ENCODE measurements around the gene KRTAP1-1.
"Not testable (repeated sequence)": the region's sequence is repeated elsewhere in the genome, so short reads cannot be mapped to it uniquely, and the experiment has no call there.

KRTAP1-1 gene

DNA sequence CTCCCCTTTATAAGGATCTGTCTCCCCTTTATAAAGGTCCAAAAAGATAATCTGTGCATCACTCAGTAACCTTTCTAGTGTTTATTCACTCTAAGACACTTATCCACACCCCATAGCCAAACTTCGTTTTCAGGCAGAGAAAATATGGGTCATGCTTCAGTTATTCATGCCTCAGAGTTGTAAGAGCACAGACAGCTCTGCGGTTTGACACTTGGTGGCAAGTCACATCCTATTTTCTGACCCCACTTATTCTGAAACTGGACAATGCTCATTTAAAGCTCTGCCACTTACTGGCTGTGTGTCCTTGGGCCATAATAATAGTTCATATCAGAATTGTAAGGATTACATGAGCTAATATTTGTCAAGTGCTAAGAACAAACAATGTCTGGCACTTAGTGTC lies 7.9 kb upstream of the KRTAP1-1 start:
- H3K4me3 ChIP-seq (ENCODE audit: low read length), result no peak overlapping the region
- H3K36me3 ChIP-seq (ENCODE audit: control insufficient read depth, insufficient read depth, low read length), result no peaks in the 10 kb centered on the region
- no peaks in the 10 kb centered on the region for H3K9me3 ChIP-seq (ENCODE audit: control insufficient read depth, low read length)
- H3K9ac ChIP-seq (ENCODE audit: low read length), result no peak overlapping the region
- H3K4me1 ChIP-seq (ENCODE audit: control insufficient read depth, insufficient read depth, low read length), result no peaks in the 10 kb centered on the region
- peaks cover 13% of the 10 kb centered on the region for H3K27me3 ChIP-seq (ENCODE audit: control insufficient read depth, insufficient read depth, low read length)

DNA sequence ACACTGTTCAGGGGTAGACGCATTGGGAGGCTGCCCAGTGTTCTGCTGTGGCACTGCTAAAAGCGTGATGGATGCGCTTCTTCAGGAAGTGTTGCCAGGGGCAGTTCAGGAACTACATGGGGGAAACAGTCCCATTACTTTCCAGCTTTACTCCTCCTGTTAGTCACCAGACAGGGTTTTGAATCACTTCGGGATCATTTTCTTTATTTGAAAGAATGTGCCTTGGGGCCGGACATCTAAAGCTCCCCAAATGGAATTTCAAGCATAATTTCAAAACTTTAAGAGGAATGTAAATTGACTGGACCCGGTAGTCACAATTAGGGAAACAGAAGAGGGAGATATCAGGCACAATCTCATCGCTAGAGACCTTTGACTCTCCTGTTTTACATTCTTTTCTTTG lies 7.2 kb upstream of the KRTAP1-1 start:
- no peaks in the 10 kb centered on the region for H3K36me3 ChIP-seq (ENCODE audit: control insufficient read depth, insufficient read depth, low read length)
- no peak overlapping the region for H3K9ac ChIP-seq (ENCODE audit: low read length)
- H3K4me3 ChIP-seq (ENCODE audit: low read length), result no peak overlapping the region
- H3K27me3 ChIP-seq (ENCODE audit: control insufficient read depth, insufficient read depth, low read length), result peaks cover 13% of the 10 kb centered on the region
- no peaks in the 10 kb centered on the region for H3K4me1 ChIP-seq (ENCODE audit: control insufficient read depth, insufficient read depth, low read length)
- no peaks in the 10 kb centered on the region for H3K9me3 ChIP-seq (ENCODE audit: control insufficient read depth, low read length)

DNA sequence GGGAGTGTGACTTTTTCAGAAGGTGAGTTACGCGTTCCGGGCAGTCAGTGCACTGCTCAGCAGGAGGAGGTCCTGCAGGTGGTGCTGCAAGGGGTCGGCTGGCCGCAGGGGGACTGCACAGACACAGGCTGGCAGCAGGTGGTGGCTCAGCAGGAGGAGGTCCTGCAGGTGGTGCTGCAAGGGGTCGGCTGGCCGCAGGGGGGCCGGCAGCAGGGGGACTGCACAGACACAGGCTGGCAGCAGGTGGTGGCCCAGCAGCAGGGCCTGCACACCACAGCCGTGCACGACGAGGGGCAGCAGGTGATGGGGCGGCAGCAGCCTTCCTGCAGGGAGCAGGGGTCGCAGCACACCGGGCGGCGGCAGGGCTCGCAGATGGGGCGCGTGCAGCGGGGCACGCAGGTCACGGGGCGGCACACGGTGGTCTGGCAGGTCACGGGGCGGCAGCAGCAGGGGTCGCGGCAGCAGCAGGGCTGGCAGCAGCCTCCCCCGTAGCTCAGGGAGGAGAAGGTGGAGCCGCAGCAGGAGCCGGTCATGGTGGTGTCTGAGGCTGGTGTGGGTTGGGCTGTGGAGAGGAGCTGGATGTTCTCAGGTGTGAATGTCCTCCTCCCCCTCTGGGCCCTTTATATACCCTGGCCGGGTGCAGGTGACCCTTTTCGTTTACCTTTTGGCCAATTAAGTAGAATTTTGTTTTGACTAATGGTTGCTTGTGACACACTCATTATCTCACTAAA lies 5.7 kb upstream of the KRTAP1-1 start, which contains the start of gene KRTAP2-1:
Gene KRTAP2-1, minus strand, starts transcription at position 582 of the 731 bp plus-strand sequence. Its CDS starts 49 bp downstream, at position 533.
- peaks cover 13% of the 10 kb centered on the region for H3K27me3 ChIP-seq (ENCODE audit: control insufficient read depth, insufficient read depth, low read length)
- H3K4me3 ChIP-seq (ENCODE audit: low read length); H3K4me1 ChIP-seq (ENCODE audit: control insufficient read depth, insufficient read depth, low read length); H3K9ac ChIP-seq (ENCODE audit: low read length); H3K9me3 ChIP-seq (ENCODE audit: control insufficient read depth, low read length); H3K36me3 ChIP-seq (ENCODE audit: control insufficient read depth, insufficient read depth, low read length): not testable (repeated sequence)

DNA sequence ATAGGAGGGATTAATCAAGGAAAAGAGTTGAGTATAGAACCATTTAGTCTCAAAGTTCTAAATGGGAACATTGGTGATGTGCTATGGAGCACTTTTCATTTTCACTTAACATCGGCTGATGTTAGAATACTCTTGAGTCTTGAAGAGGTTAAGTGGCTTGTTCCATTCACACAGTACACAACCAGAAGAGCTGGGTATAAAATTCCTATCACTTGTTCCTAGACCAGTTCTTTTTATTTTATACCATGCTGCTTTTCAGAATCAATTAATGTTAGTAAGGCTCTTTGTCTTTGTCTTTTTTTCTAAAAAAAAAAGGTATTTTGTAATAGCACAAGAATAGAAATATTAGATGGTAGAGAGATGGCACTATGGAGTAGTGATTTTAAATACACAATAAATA lies 1.7 kb upstream of the KRTAP1-1 start:
- no peaks in the 10 kb centered on the region for H3K4me1 ChIP-seq (ENCODE audit: control insufficient read depth, insufficient read depth, low read length)
- H3K27me3 ChIP-seq (ENCODE audit: control insufficient read depth, insufficient read depth, low read length), result peaks cover 5% of the 10 kb centered on the region
- H3K9me3 ChIP-seq (ENCODE audit: control insufficient read depth, low read length), result no peaks in the 10 kb centered on the region

DNA sequence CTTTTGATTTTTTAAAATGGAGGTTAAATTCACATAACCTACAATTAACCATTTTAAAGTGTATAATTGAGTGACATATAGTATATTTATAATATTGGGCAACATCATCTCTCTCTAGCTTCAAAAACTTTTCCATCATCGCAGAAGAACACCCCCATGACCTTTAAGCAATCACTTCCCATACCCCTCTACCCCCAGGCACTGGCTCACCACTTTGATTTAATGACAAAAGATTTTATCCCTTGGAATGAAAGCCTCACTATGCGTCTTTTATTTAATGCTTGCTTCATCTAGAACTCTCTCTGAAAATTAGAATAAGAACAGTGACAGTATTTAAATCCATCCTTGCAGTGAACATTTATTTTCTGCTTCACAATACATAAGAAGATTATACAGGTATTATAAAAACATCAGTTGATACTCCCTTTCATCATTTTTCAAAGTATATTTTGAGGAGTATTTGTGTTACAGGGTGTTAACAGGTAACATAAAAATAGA lies 3.3 kb downstream of the KRTAP1-1 start:
- Histone ChIP-seq H3K36me3 (ENCODE audit: control insufficient read depth, insufficient read depth, low read length) (no peaks in the 10 kb centered on the region), H3K9ac (ENCODE audit: low read length) (no peak overlapping the region), H3K4me1 (ENCODE audit: control insufficient read depth, insufficient read depth, low read length) (no peaks in the 10 kb centered on the region), H3K9me3 (ENCODE audit: control insufficient read depth, low read length) (no peaks in the 10 kb centered on the region), H3K27me3 (ENCODE audit: control insufficient read depth, insufficient read depth, low read length) (peaks cover 2% of the 10 kb centered on the region), H3K4me3 (ENCODE audit: low read length) (no peak overlapping the region)

More for the DNA sequence above, 1.7 kb upstream of the KRTAP1-1 start:
- Histone ChIP-seq H3K9ac (ENCODE audit: low read length) (no peak overlapping the region), H3K36me3 (ENCODE audit: control insufficient read depth, insufficient read depth, low read length) (no peaks in the 10 kb centered on the region), H3K4me3 (ENCODE audit: low read length) (no peak overlapping the region)

DNA sequence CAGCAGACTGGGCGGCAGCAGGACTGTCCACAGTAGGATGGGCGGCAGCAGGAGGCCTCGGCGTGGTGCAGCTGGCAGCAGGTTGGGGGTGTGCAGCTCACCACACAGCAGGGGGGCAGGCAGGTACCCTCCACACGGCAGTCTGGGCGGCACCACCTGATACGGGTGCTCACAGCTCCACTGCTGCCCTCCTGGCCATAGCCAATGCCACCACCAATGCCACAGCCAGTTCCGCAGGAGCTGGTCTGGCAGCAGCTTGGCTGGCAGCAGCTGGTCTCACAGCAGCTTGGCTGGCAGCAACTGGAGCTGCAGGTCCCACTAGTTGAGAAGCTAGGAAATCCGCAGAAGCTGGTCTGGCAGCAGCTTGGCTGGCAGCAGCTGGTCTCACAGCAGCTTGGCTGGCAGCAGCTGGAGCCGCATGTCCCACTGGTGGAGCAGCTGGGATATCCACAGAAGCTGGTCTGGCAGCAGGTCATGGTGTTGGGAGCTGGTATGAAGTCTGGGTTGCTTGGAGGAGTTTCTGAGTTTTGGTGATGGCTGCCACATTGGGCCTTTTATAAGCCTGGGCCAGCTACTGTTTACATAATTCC lies 6.8 kb downstream of the KRTAP1-1 start, which contains the start of gene KRTAP1-3:
Gene KRTAP1-3, minus strand, starts transcription at position 529 of the 590 bp plus-strand sequence. Its CDS starts 53 bp downstream, at position 476.
- not testable (repeated sequence) for H3K4me1 ChIP-seq (ENCODE audit: control insufficient read depth, insufficient read depth, low read length); H3K4me3 ChIP-seq (ENCODE audit: low read length); H3K9ac ChIP-seq (ENCODE audit: low read length); H3K27me3 ChIP-seq (ENCODE audit: control insufficient read depth, insufficient read depth, low read length); H3K9me3 ChIP-seq (ENCODE audit: control insufficient read depth, low read length); H3K36me3 ChIP-seq (ENCODE audit: control insufficient read depth, insufficient read depth, low read length)

DNA sequence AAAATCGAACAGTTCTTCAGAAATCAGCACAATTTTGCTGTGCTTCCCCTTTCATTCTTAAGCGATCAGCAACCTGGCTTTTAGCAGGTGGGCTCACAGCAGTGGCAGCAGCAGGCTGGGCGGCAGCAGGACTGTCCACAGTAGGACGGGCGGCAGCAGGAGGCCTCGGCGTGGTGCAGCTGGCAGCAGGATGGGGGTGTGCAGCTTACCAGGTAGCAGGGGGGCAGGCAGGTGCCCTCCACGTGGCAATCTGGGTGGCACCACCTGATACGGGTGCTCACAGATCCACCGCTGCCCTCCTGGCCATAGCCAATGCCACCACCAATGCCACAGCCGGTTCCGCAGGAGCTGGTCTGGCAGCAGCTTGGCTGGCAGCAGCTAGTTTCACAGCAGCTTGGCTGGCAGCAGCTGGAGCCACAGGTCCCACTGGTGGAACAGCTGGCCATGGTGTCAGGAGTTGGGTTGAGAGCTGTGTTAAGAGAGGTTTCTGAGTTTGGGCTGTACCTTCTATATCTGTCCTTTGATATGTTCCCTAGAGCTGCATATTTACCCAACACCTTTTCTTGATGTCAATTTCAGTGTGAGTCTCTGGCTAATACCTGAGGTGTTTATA lies 11.5 kb downstream of the KRTAP1-1 start, which contains the start of gene KRTAP1-4:
Gene KRTAP1-4, minus strand, starts transcription at position 563 of the 613 bp plus-strand sequence. Its CDS starts 117 bp downstream, at position 446.
- Histone ChIP-seq H3K4me3 (ENCODE audit: low read length) (no peak within 1 kb of the TSS), H3K27me3 (ENCODE audit: control insufficient read depth, insufficient read depth, low read length) (no peaks in the 10 kb centered on the region)

DNA sequence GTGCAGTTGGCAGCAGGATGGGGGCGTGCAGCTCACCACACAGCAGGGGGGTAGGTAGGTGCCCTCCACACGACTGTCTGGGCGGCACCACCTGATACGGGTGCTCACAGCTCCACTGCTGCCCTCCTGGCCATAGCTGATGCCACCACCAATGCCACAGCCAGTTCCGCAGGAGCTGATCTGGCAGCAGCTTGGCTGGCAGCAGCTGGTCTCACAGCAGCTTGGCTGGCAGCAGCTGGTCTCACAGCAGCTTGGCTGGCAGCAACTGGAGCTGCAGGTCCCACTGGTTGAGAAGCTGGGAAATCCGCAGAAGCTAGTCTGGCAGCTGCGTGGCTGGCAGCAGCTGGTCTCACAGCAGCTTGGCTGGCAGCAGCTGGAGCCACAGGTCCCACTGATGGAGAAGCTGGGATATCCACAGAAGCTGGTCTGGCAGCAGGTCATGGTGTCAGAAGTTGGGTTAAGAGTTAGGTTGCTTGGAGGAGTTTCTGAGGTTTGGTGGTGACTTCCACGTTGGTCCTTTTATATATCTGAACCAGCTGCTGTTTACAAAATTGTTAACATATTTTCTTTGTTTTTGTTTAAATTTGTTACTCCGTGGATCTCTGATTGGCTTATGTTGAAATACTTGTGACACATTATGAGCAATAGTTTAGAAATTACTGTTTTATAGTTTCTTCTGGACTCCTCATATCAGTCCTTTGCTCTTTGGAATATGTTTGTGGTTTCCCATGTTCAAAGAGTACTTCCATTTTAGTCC lies 14.4 kb downstream of the KRTAP1-1 start, which contains the start of gene KRTAP1-5:
Gene KRTAP1-5, minus strand, starts transcription at position 494 of the 757 bp plus-strand sequence. Its CDS starts 53 bp downstream, at position 441.
- Histone ChIP-seq H3K9ac (ENCODE audit: low read length) (no peak within 1 kb of the TSS), H3K4me1 (ENCODE audit: control insufficient read depth, insufficient read depth, low read length) (no peaks in the 10 kb centered on the region), H3K27me3 (ENCODE audit: control insufficient read depth, insufficient read depth, low read length) (no peaks in the 10 kb centered on the region), H3K36me3 (ENCODE audit: control insufficient read depth, insufficient read depth, low read length) (no peaks in the 10 kb centered on the region), H3K4me3 (ENCODE audit: low read length) (no peak within 1 kb of the TSS), H3K9me3 (ENCODE audit: control insufficient read depth, low read length) (no peaks in the 10 kb centered on the region)

More for the DNA sequence above, 11.5 kb downstream of the KRTAP1-1 start, which contains the start of gene KRTAP1-4:
- Histone ChIP-seq H3K36me3 (ENCODE audit: control insufficient read depth, insufficient read depth, low read length) (no peaks in the 10 kb centered on the region), H3K4me1 (ENCODE audit: control insufficient read depth, insufficient read depth, low read length) (no peaks in the 10 kb centered on the region), H3K9me3 (ENCODE audit: control insufficient read depth, low read length) (no peaks in the 10 kb centered on the region), H3K9ac (ENCODE audit: low read length) (no peak within 1 kb of the TSS)

DNA sequence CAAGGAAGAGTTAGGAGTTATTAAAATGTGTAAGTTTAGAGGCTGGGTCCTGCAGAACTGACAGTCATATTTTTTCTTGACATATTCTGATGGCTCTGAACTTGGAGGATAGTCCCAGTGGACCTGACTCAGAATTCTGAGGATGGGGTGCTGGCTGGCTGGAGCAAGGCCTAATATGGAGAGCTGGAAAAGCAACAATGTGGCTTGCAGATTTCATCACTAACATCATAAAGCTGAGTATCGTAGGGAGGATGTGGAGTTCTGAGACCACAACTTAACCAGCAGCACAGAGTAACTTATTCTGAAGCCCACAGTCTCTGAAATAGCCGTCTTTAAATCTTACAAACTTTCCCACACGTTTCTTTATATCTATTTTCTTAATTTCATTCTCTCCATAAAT lies 16.6 kb downstream of the KRTAP1-1 start:
- no peak overlapping the region for H3K4me3 ChIP-seq (ENCODE audit: low read length)
- no peaks in the 10 kb centered on the region for H3K36me3 ChIP-seq (ENCODE audit: control insufficient read depth, insufficient read depth, low read length)
- H3K9ac ChIP-seq (ENCODE audit: low read length), result no peak overlapping the region
- no peaks in the 10 kb centered on the region for H3K27me3 ChIP-seq (ENCODE audit: control insufficient read depth, insufficient read depth, low read length)
- H3K9me3 ChIP-seq (ENCODE audit: control insufficient read depth, low read length), result no peaks in the 10 kb centered on the region
- no peaks in the 10 kb centered on the region for H3K4me1 ChIP-seq (ENCODE audit: control insufficient read depth, insufficient read depth, low read length)

DNA sequence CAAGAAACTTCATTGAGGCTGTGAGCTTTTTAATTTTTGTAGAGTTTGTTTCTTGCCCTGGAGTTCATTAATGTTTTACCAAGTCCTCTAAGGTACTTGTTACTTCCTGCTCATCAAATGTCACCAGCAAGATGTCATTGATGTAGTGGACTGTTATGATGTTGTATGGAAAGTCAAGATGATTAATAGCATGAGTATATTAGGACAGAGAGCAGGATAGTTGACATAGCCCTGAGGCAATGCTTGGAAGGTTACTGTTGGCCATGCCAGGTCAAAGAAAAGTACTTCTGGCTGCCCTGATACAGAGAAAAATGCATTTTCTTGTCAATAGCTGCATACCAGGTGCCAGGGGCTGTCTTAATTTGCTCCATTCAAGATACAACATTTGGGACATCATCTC lies 20.9 kb downstream of the KRTAP1-1 start:
- Histone ChIP-seq H3K4me3 (ENCODE audit: low read length) (no peak overlapping the region), H3K9me3 (ENCODE audit: control insufficient read depth, low read length) (no peaks in the 10 kb centered on the region), H3K36me3 (ENCODE audit: control insufficient read depth, insufficient read depth, low read length) (no peaks in the 10 kb centered on the region), H3K9ac (ENCODE audit: low read length) (no peak overlapping the region), H3K4me1 (ENCODE audit: control insufficient read depth, insufficient read depth, low read length) (no peaks in the 10 kb centered on the region), H3K27me3 (ENCODE audit: control insufficient read depth, insufficient read depth, low read length) (no peaks in the 10 kb centered on the region)

DNA sequence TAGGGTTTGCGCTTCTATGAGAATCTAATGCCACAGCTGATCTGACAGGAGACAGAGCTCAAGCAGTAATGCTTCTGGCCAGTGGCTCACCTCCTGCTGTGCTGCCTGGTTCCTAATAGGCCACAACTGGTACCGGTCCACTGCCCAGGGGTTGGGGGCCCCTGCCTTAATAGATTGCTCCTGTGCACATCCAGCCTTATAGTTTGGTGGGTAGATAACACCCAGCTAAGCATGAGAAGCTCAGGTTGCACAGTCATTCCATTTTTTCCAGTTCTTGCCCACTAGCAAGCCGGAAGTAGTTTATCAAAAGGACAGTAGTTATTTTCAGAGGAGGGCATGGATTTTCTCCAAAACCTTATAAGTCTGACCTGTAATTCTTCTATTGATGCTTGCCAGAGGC lies 21.8 kb downstream of the KRTAP1-1 start:
- Histone ChIP-seq H3K9me3 (ENCODE audit: control insufficient read depth, low read length) (no peaks in the 10 kb centered on the region), H3K9ac (ENCODE audit: low read length) (no peak overlapping the region), H3K4me1 (ENCODE audit: control insufficient read depth, insufficient read depth, low read length) (no peaks in the 10 kb centered on the region), H3K4me3 (ENCODE audit: low read length) (no peak overlapping the region), H3K27me3 (ENCODE audit: control insufficient read depth, insufficient read depth, low read length) (no peaks in the 10 kb centered on the region), H3K36me3 (ENCODE audit: control insufficient read depth, insufficient read depth, low read length) (no peaks in the 10 kb centered on the region)
